DMS 273 (cell line): ENCODE results near the gene NTRK1.
A peak's percentile ranks its signal among the peaks of the same experiment; 100 is the strongest.

ENCODE experiments used
- DNase-seq: peaks from one replicate; lab custom pipeline; 2025; ENCODE audit not compliant: unreplicated experiment; lab: John Stamatoyannopoulos, UW

NTRK1 gene

GRCh38 chr1:156877433-156878170 is 16.9 kb downstream of the NTRK1 start:
- DNase-seq: no peak

- DNase-seq: no peak
These were observed 19.2 kb downstream of the NTRK1 start for GRCh38 chr1:156879876-156880275.

- peak; percentile 42 for DNase-seq
These were observed 19.8 kb downstream of the NTRK1 start for GRCh38 chr1:156880473-156880872.

GRCh38 chr1:156881101-156881500 is 20.4 kb downstream of the NTRK1 start:
- DNase-seq: no peak

GRCh38 chr1:156881663-156882062 is 21.0 kb downstream of the NTRK1 start:
- DNase-seq: no peak

GRCh38 chr1:156882543-156882942 is 21.9 kb downstream of the NTRK1 start:
- no peak for DNase-seq

GRCh38 chr1:156883919-156884318 is 23.3 kb downstream of the NTRK1 start:
- no peak for DNase-seq

- no peak for DNase-seq
These were observed 24.0 kb downstream of the NTRK1 start for GRCh38 chr1:156884560-156885184.

GRCh38 chr1:156885314-156885713 is 24.6 kb downstream of the NTRK1 start:
- no peak for DNase-seq

- no peak for DNase-seq
These were observed 25.3 kb downstream of the NTRK1 start for GRCh38 chr1:156885880-156886355.

- DNase-seq: no peak
These were observed 26.1 kb downstream of the NTRK1 start for GRCh38 chr1:156886583-156887281.

- DNase-seq: no peak
These were observed 26.7 kb downstream of the NTRK1 start for GRCh38 chr1:156887317-156887716.

- DNase-seq: no peak
These were observed 27.1 kb downstream of the NTRK1 start for GRCh38 chr1:156887734-156888133.

GRCh38 chr1:156889802-156890580 is 29.3 kb downstream of the NTRK1 start:
- DNase-seq: peak; percentile 89

GRCh38 chr1:156892190-156893047 is 31.8 kb downstream of the NTRK1 start:
- peak; percentile 97 for DNase-seq

- DNase-seq: no peak
These were observed 32.6 kb downstream of the NTRK1 start, which contains the start of gene PEAR1 for GRCh38 chr1:156893048-156893953. PEAR1 (plus strand) TSS chr1:156893718; CDS start chr1:156903927, 10,209 bp downstream.

GRCh38 chr1:156894001-156894400 is 33.3 kb downstream of the NTRK1 start:
- no peak for DNase-seq

GRCh38 chr1:156894711-156895454 is 34.2 kb downstream of the NTRK1 start:
- no peak for DNase-seq
